GM12878 (cell line): ENCODE results near the gene SRSF10. TPM values are rescaled to one million over a fixed set of nuclear protein-coding genes. Genes with fewer than 3 reads are reported as not detected.

Experiments
- ATAC-seq: fragments of 200-7000 bp; cut with Tn5 transposase; 3 replicates; pipeline ENCODE4 v1.9.1; 2020; ENCODE audit warnings: mild to moderate bottlenecking, moderate library complexity
- BruUV-seq: library from RNA; stranded (reverse); fragments of 400-500 nt; replicated peaks from 2 replicates; lab custom pipeline; 2021; lab: Mats Ljungman, UMichigan
- CTCF ChIA-PET: fragments of 300-600 bp; sonication (Branson Sonifier 250); formaldehyde crosslinking; extraction: SDS; loops from one replicate; lab custom pipeline; 2021; ENCODE audit warnings: inconsistent platforms; lab: Yijun Ruan, JAX
- POLR2A ChIA-PET: fragments of 350-600 bp; formaldehyde crosslinking; extraction: SDS; loops from one replicate; lab custom pipeline; 2021; ENCODE audit warnings: inconsistent platforms; lab: Charles Lee
- RAD21 ChIA-PET: fragments of 300-600 bp; sonication (Branson Sonifier 250); formaldehyde crosslinking; loops from one replicate; lab custom pipeline; 2023; ENCODE audit warnings: antibody characterized with exemption; ENCODE audit not compliant: unreplicated experiment; lab: Charles Lee
- SMC1A ChIA-PET: fragments of 300-600 bp; sonication (Branson Sonifier 250); formaldehyde crosslinking; loops from one replicate; lab custom pipeline; 2023; ENCODE audit not compliant: unreplicated experiment, uncharacterized antibody; lab: Charles Lee
- DNase-seq: peaks from one replicate; pipeline ENCODE4 v3.0.0-alpha.2; 2011; ENCODE audit warnings: low read depth, low spot score
- FAIRE-seq: peaks from 3 replicates; lab custom pipeline; 2011; peaks lifted over from hg19 to GRCh38; lab: Jason Lieb, UNC
- H2AFZ ChIP-seq: 2 replicates; pipeline ENCODE4 v1.6.0; 2011; ENCODE audit warnings: low read depth, low read length, control low read depth; ENCODE audit not compliant: control insufficient read depth
- H3K27ac ChIP-seq: 2 replicates; pipeline ENCODE4 v1.5.1; 2011; ENCODE audit warnings: control low read depth; ENCODE audit not compliant: control insufficient read depth, insufficient read depth
- H3K27me3 ChIP-seq, 2 experiments: replicated peaks in 1 of 2; 2 replicates each; pipeline versions ENCODE4 v1.6.0 to v1.6.1; 2011; ENCODE audit warnings: low read length in 1 of 2; ENCODE audit not compliant: control insufficient read depth in 2 of 2, insufficient read depth in 2 of 2
- H3K36me3 ChIP-seq, 2 experiments: 2 replicates each; pipeline ENCODE4 v1.5.1; 2011; ENCODE audit warnings: low read length in 1 of 2; ENCODE audit not compliant: control insufficient read depth in 2 of 2, insufficient read depth in 2 of 2
- H3K4me1 ChIP-seq: 2 replicates; pipeline ENCODE4 v1.6.1; 2011; ENCODE audit warnings: mild to moderate bottlenecking, low read length, moderate library complexity, mixed read lengths; ENCODE audit not compliant: control insufficient read depth, insufficient read depth
- H3K4me2 ChIP-seq: 2 replicates; pipeline ENCODE4 v1.6.0; 2011; ENCODE audit warnings: control low read depth; ENCODE audit not compliant: control insufficient read depth, insufficient read depth
- H3K4me3 ChIP-seq: fragments of 200-600 bp; sonication (generic); 2 replicates; pipeline ENCODE4 v1.5.1; 2016
- H3K79me2 ChIP-seq: 2 replicates; pipeline ENCODE4 v1.6.0; 2011; ENCODE audit warnings: low read length; ENCODE audit not compliant: control insufficient read depth, insufficient read depth
- H3K9ac ChIP-seq: 2 replicates; pipeline ENCODE4 v1.8.0; 2011; ENCODE audit warnings: low read length, control low read depth, mixed read lengths; ENCODE audit not compliant: control insufficient read depth, insufficient read depth
- H3K9me3 ChIP-seq: replicated peaks from 3 replicates; pipeline ENCODE4 v1.5.1; 2011; ENCODE audit warnings: mild to moderate bottlenecking, low read length; ENCODE audit not compliant: control insufficient read depth, insufficient read depth
- H4K20me1 ChIP-seq: 2 replicates; pipeline ENCODE4 v1.6.0; 2011; ENCODE audit not compliant: control insufficient read depth, insufficient read depth
- EP300 ChIP-seq, 2 experiments: fragments of 150-350 bp in 1 of 2; IDR thresholded peaks; 2 replicates each; pipeline ENCODE4 v1.6.1; 2011 to 2012; ENCODE audit warnings: low read depth in 2 of 2, low read length in 2 of 2, borderline replicate concordance in 1 of 2, improper control_type of control experiment in 1 of 2, inconsistent platforms in 1 of 2; ENCODE audit not compliant: control insufficient read depth in 1 of 2
- ETV6 ChIP-seq, 2 experiments: fragments of 450-650 bp in 1 of 2; IDR thresholded peaks in 1 of 2; conservative IDR thresholded peaks in 1 of 2; 2 replicates each; pipeline ENCODE4 v1.6.1; 2014; ENCODE audit warnings: antibody characterized with exemption in 1 of 2, borderline replicate concordance in 1 of 2, low read depth in 1 of 2, mild to moderate bottlenecking in 1 of 2, moderate library complexity in 1 of 2
- EZH2 ChIP-seq: IDR thresholded peaks from 2 replicates; pipeline ENCODE4 v1.6.1; 2012; ENCODE audit warnings: low read depth, mild to moderate bottlenecking, control low read depth, inconsistent platforms, low read length, borderline replicate concordance; ENCODE audit not compliant: control insufficient read depth
- RFX5 ChIP-seq: IDR thresholded peaks from 2 replicates; pipeline ENCODE4 v1.6.1; 2011; ENCODE audit warnings: low read depth, low read length, improper control_type of control experiment
- TCF3 ChIP-seq: IDR thresholded peaks from 2 replicates; pipeline ENCODE4 v1.6.1; 2012; ENCODE audit warnings: low read depth, mild to moderate bottlenecking, low read length, borderline replicate concordance; ENCODE audit not compliant: insufficient read depth
- ZNF384 ChIP-seq: IDR thresholded peaks from 2 replicates; pipeline ENCODE4 v1.6.1; 2012; ENCODE audit warnings: low read depth, mild to moderate bottlenecking, low read length, improper control_type of control experiment, borderline replicate concordance
- WGBS: methylation state at CpG from one replicate; pipeline ENCODE4 v1.1.6; 2016; ENCODE audit warnings: low lambda C conversion rate; ENCODE audit not compliant: insufficient replicate concordance, insufficient coverage; ENCODE audit errors: missing lambda C conversion rate; 5-methylcytosine and 5-hydroxymethylcytosine counted together
- in situ Hi-C: fragments of 300-500 bp; cut with MboI; formaldehyde crosslinking; loops from 9 replicates; pipeline ENCODE4 v1.14.3; 2018; ENCODE audit warnings: mixed read lengths
- intact Hi-C: fragments of 100-400 bp; cut with micrococcal nuclease; formaldehyde crosslinking; loops from one replicate; pipeline ENCODE4 v1.14.2; 2022; ENCODE audit not compliant: unreplicated experiment
- polyA plus RNA-seq, 11 experiments: library from polyadenylated mRNA; depleted of rRNA in 4 of 11; unstranded in 6 of 11; stranded (reverse) in 5 of 11; fragments of >200 nt; fragmentation: Nextera tagmentation in 4 of 11; fragmentation: Illumina TruSeq in 1 of 11; extraction: Ambion mirVana in 4 of 11; extraction: Trizol in 1 of 11; gene quantifications; 1 replicate in 1 of 11; 2 replicates in 10 of 11; pipeline versions ENCODE4 v1.2.1 to v1.2.3, GENCODE V29; 2011 to 2016; ENCODE audit warnings: inconsistent platforms in 2 of 11, missing spikeins in 2 of 11, low read depth in 1 of 11
- total RNA-seq, 4 experiments: library from RNA; depleted of rRNA in 3 of 4; stranded (reverse); fragments of >200 nt in 3 of 4; fragmentation: Illumina TruSeq in 1 of 4; extraction: Trizol in 1 of 4; gene quantifications; 2 replicates each; pipeline versions ENCODE4 v1.2.1 to v1.2.3, GENCODE V29; 2013 to 2021
- TF ChIP-seq, protein P1 (sequence below): fragments of 450-650 bp; formaldehyde crosslinking; IDR thresholded peaks from 2 replicates; pipeline ENCODE4 v1.5.0; 2022; ENCODE audit warnings: mild to moderate bottlenecking, missing genetic modification characterization
- TF ChIP-seq, protein P2 (sequence below): fragments of 450-650 bp; IDR thresholded peaks from 2 replicates; pipeline ENCODE4 v1.6.1; 2018; ENCODE audit warnings: mild to moderate bottlenecking, low read depth, moderate library complexity; ENCODE audit not compliant: partially characterized antibody
- TF ChIP-seq, protein P3 (sequence below): fragments of 450-650 bp; IDR thresholded peaks from 2 replicates; pipeline ENCODE4 v1.6.1; 2016; ENCODE audit warnings: mild to moderate bottlenecking

Gene SRSF10
- total and polyA plus RNA-seq, 10 of the 15 experiments (the other 5 are each of a cell fraction or from before 2014, with no cell fraction given): 157 to 279 (median 222) TPM

DNA sequence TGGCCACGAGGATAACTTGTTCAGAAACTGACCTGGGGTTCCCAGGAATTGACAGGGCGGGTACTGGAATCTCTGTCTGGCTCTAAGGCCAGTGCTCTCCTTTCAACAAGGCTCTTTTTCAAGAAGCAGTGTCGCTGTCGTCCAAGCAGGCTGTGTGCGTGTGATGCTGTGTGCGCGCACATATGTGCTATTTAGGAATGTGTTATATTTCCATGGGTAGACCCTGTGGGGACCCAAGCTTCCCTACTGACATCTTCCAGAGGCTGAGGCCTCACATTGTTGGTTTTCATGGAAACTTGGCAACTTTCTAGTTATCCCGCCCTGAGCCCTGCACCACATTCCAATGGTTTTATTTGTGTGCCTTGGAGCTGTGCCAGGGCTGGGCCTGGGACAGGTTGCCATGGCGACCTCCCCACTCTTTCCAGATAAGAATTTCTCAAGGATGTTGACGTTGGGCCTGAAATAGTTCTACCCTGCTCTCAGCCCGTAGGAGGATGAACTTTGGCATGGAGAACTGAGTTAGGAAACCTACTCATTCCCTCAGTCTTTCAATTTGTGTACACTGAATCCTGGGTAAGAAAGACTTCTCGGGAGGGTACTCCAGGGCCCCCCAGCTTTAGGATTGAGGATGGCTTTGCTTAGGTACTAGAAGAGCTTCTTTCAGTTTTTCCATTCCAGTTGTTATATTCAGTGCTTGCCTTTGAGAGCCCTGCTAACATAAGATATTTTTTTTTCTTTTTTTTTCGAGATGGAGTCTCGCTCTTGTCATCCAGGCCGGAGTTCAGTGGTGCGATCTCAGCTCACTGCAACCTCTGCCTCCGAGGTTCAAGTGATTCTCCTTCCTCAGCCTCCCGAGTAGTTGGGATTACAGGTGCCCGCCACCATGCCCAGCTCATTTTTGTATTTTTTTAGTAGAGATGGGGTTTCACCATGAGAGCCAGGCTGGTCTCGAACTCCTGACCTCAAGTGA is 38.8 kb upstream of the SRSF10 start:
- no peaks in the 10 kb centered on the region for H3K36me3 ChIP-seq
- no peak for FAIRE-seq
- TF ChIP-seq EZH2 (no peak), TCF3 (no peak), ETV6 (conservative IDR thresholded peaks at IDR 0.05 in 1 of 2, IDR thresholded peaks at IDR 0.05 in 1 of 2; ENCODE audit: borderline replicate concordance in 1 of 2, low read depth in 1 of 2) (no peak), RFX5 (no peak), EP300 (IDR thresholded peaks at IDR 0.05; ENCODE audit: borderline replicate concordance in 1 of 2, control insufficient read depth in 1 of 2, low read depth in 2 of 2, low read length in 2 of 2) (no peak), ZNF384 (no peak)
- TF ChIP-seq, protein P1, sequence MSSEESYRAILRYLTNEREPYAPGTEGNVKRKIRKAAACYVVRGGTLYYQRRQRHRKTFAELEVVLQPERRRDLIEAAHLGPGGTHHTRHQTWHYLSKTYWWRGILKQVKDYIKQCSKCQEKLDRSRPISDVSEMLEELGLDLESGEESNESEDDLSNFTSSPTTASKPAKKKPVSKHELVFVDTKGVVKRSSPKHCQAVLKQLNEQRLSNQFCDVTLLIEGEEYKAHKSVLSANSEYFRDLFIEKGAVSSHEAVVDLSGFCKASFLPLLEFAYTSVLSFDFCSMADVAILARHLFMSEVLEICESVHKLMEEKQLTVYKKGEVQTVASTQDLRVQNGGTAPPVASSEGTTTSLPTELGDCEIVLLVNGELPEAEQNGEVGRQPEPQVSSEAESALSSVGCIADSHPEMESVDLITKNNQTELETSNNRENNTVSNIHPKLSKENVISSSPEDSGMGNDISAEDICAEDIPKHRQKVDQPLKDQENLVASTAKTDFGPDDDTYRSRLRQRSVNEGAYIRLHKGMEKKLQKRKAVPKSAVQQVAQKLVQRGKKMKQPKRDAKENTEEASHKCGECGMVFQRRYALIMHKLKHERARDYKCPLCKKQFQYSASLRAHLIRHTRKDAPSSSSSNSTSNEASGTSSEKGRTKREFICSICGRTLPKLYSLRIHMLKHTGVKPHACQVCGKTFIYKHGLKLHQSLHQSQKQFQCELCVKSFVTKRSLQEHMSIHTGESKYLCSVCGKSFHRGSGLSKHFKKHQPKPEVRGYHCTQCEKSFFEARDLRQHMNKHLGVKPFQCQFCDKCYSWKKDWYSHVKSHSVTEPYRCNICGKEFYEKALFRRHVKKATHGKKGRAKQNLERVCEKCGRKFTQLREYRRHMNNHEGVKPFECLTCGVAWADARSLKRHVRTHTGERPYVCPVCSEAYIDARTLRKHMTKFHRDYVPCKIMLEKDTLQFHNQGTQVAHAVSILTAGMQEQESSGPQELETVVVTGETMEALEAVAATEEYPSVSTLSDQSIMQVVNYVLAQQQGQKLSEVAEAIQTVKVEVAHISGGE (CRISPR knock-in tag): no peak
- TF ChIP-seq, protein P2, sequence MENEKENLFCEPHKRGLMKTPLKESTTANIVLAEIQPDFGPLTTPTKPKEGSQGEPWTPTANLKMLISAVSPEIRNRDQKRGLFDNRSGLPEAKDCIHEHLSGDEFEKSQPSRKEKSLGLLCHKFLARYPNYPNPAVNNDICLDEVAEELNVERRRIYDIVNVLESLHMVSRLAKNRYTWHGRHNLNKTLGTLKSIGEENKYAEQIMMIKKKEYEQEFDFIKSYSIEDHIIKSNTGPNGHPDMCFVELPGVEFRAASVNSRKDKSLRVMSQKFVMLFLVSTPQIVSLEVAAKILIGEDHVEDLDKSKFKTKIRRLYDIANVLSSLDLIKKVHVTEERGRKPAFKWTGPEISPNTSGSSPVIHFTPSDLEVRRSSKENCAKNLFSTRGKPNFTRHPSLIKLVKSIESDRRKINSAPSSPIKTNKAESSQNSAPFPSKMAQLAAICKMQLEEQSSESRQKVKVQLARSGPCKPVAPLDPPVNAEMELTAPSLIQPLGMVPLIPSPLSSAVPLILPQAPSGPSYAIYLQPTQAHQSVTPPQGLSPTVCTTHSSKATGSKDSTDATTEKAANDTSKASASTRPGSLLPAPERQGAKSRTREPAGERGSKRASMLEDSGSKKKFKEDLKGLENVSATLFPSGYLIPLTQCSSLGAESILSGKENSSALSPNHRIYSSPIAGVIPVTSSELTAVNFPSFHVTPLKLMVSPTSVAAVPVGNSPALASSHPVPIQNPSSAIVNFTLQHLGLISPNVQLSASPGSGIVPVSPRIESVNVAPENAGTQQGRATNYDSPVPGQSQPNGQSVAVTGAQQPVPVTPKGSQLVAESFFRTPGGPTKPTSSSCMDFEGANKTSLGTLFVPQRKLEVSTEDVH: no peak
- TF ChIP-seq, protein P3, sequence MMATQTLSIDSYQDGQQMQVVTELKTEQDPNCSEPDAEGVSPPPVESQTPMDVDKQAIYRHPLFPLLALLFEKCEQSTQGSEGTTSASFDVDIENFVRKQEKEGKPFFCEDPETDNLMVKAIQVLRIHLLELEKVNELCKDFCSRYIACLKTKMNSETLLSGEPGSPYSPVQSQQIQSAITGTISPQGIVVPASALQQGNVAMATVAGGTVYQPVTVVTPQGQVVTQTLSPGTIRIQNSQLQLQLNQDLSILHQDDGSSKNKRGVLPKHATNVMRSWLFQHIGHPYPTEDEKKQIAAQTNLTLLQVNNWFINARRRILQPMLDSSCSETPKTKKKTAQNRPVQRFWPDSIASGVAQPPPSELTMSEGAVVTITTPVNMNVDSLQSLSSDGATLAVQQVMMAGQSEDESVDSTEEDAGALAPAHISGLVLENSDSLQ: no peak

More for the DNA sequence above, 38.8 kb upstream of the SRSF10 start:
- SMC1A ChIA-PET: interaction anchor here (0.6 to 0.8 kb wide), 2 partner anchors 63 to 336 kb away, joined by 3 read pairs; no protein-coding TSS in a partner anchor
- no TSS peak for BruUV-seq
- no peaks in the 10 kb centered on the region for H3K9me3 ChIP-seq
- CTCF ChIA-PET: interaction anchor here (1.0 to 1.3 kb wide), 2 partner anchors 10 to 62 kb away, joined by 3 read pairs; no protein-coding TSS in a partner anchor
- no peak overlapping the region for H3K9ac ChIP-seq
- no peak overlapping the region for H2AFZ ChIP-seq
- ATAC-seq (no peak), DNase-seq (no peak)
- RAD21 ChIA-PET: interaction anchor here (0.7 kb wide), 1 partner anchor 170 kb away, joined by 3 read pairs; no protein-coding TSS in a partner anchor
- no peaks in the 10 kb centered on the region for H3K4me1 ChIP-seq
- no peak overlapping the region for H3K27ac ChIP-seq
- in situ Hi-C loops: no loop called here
- no peaks in the 10 kb centered on the region for H3K79me2 ChIP-seq
- no peaks in the 10 kb centered on the region for H3K27me3 ChIP-seq
- no peaks in the 10 kb centered on the region for H4K20me1 ChIP-seq
- H3K4me3 ChIP-seq: no peak overlapping the region
- WGBS: 55% methylated on average over 20 of the region's 20 CpGs
- no peak overlapping the region for H3K4me2 ChIP-seq
- POLR2A ChIA-PET: no interaction called here
- intact Hi-C loops: no loop called here
